Measurements from ENCODE around the gene CDH16.

CDH16 gene

GRCh38 chr16:66921729-66922450 is 3.2 kb upstream of the CDH16 start:
- Histone ChIP-seq H3K27me3 (ENCODE audit: control insufficient read depth in 2 of 2, insufficient read depth in 2 of 2, low read length in 2 of 2) (peaks cover 3 to 14% of the 10 kb centered on the region in 2 donors), H3K4me3 (ENCODE audit: low read length in 2 of 2) (no peak overlapping the region), H3K9ac (ENCODE audit: low read depth in 1 of 2, low read length in 2 of 2) (no peak overlapping the region), H3K27ac (ENCODE audit: low read depth in 2 of 2, low read length in 2 of 2) (no peak overlapping the region), H3K4me1 (ENCODE audit: control insufficient read depth in 2 of 2, insufficient read depth in 2 of 2, low read length in 2 of 2) (peaks cover 16 to 19% of the 10 kb centered on the region in 2 donors), H3K36me3 (ENCODE audit: control insufficient read depth in 2 of 2, insufficient read depth in 2 of 2, low read length in 2 of 2) (no peaks in the 10 kb centered on the region), H3K9me3 (ENCODE audit: control insufficient read depth in 2 of 2, low read length in 2 of 2) (no peaks in the 10 kb centered on the region)

GRCh38 chr16:66920924-66921680 is 2.4 kb upstream of the CDH16 start:
- no peak overlapping the region for H3K27ac ChIP-seq (ENCODE audit: low read depth in 2 of 2, low read length in 2 of 2)
- H3K4me3 ChIP-seq (ENCODE audit: low read length in 2 of 2), result no peak overlapping the region
- H3K9me3 ChIP-seq (ENCODE audit: control insufficient read depth in 2 of 2, low read length in 2 of 2), result no peaks in the 10 kb centered on the region
- no peaks in the 10 kb centered on the region for H3K36me3 ChIP-seq (ENCODE audit: control insufficient read depth in 2 of 2, insufficient read depth in 2 of 2, low read length in 2 of 2)
- H3K9ac ChIP-seq (ENCODE audit: low read depth in 1 of 2, low read length in 2 of 2), result no peak overlapping the region
- H3K4me1 ChIP-seq (ENCODE audit: control insufficient read depth in 2 of 2, insufficient read depth in 2 of 2, low read length in 2 of 2), result peaks cover 16 to 18% of the 10 kb centered on the region in 2 donors
- peaks cover 3 to 14% of the 10 kb centered on the region in 2 donors for H3K27me3 ChIP-seq (ENCODE audit: control insufficient read depth in 2 of 2, insufficient read depth in 2 of 2, low read length in 2 of 2)

GRCh38 chr16:66920299-66920590 is 1.6 kb upstream of the CDH16 start:
- H3K27me3 ChIP-seq (ENCODE audit: control insufficient read depth in 2 of 2, insufficient read depth in 2 of 2, low read length in 2 of 2), result peaks cover 2 to 13% of the 10 kb centered on the region in 2 donors
- H3K36me3 ChIP-seq (ENCODE audit: control insufficient read depth in 2 of 2, insufficient read depth in 2 of 2, low read length in 2 of 2), result no peaks in the 10 kb centered on the region
- H3K4me3 ChIP-seq (ENCODE audit: low read length in 2 of 2), result no peak overlapping the region
- H3K4me1 ChIP-seq (ENCODE audit: control insufficient read depth in 2 of 2, insufficient read depth in 2 of 2, low read length in 2 of 2), result peaks cover 12 to 16% of the 10 kb centered on the region in 2 donors
- H3K9ac ChIP-seq (ENCODE audit: low read depth in 1 of 2, low read length in 2 of 2), result no peak overlapping the region
- H3K9me3 ChIP-seq (ENCODE audit: control insufficient read depth in 2 of 2, low read length in 2 of 2), result no peaks in the 10 kb centered on the region
- no peak overlapping the region for H3K27ac ChIP-seq (ENCODE audit: low read depth in 2 of 2, low read length in 2 of 2)

GRCh38 chr16:66919569-66920298 is 1.0 kb upstream of the CDH16 start:
- Histone ChIP-seq H3K9me3 (ENCODE audit: control insufficient read depth in 2 of 2, low read length in 2 of 2) (no peaks in the 10 kb centered on the region), H3K36me3 (ENCODE audit: control insufficient read depth in 2 of 2, insufficient read depth in 2 of 2, low read length in 2 of 2) (no peaks in the 10 kb centered on the region), H3K27me3 (ENCODE audit: control insufficient read depth in 2 of 2, insufficient read depth in 2 of 2, low read length in 2 of 2) (peaks cover 2 to 11% of the 10 kb centered on the region in 2 donors), H3K4me1 (ENCODE audit: control insufficient read depth in 2 of 2, insufficient read depth in 2 of 2, low read length in 2 of 2) (peaks cover 12 to 15% of the 10 kb centered on the region in 2 donors), H3K9ac (ENCODE audit: low read depth in 1 of 2, low read length in 2 of 2) (no peak overlapping the region), H3K27ac (ENCODE audit: low read depth in 2 of 2, low read length in 2 of 2) (no peak overlapping the region), H3K4me3 (ENCODE audit: low read length in 2 of 2) (no peak overlapping the region)

- H3K27me3 ChIP-seq (ENCODE audit: control insufficient read depth in 2 of 2, insufficient read depth in 2 of 2, low read length in 2 of 2), result peaks cover 0 to 3% of the 10 kb centered on the region in 2 donors
Measured at GRCh38 chr16:66918355-66918754, 330 bp downstream of the CDH16 start.

GRCh38 chr16:66917741-66918140 is 944 bp downstream of the CDH16 start:
- Histone ChIP-seq H3K36me3 (ENCODE audit: control insufficient read depth in 2 of 2, insufficient read depth in 2 of 2, low read length in 2 of 2) (no peaks in the 10 kb centered on the region), H3K4me1 (ENCODE audit: control insufficient read depth in 2 of 2, insufficient read depth in 2 of 2, low read length in 2 of 2) (peaks cover 2 to 6% of the 10 kb centered on the region in 2 donors), H3K4me3 (ENCODE audit: low read length in 2 of 2) (no peak overlapping the region), H3K27ac (ENCODE audit: low read depth in 2 of 2, low read length in 2 of 2) (no peak overlapping the region), H3K9me3 (ENCODE audit: control insufficient read depth in 2 of 2, low read length in 2 of 2) (no peaks in the 10 kb centered on the region), H3K27me3 (ENCODE audit: control insufficient read depth in 2 of 2, insufficient read depth in 2 of 2, low read length in 2 of 2) (no peaks in the 10 kb centered on the region), H3K9ac (ENCODE audit: low read depth in 1 of 2, low read length in 2 of 2) (no peak overlapping the region)

More at GRCh38 chr16:66918355-66918754, 330 bp downstream of the CDH16 start:
- H3K4me3 ChIP-seq (ENCODE audit: low read length in 2 of 2), result no peak overlapping the region
- H3K27ac ChIP-seq (ENCODE audit: low read depth in 2 of 2, low read length in 2 of 2), result no peak overlapping the region
- no peaks in the 10 kb centered on the region for H3K36me3 ChIP-seq (ENCODE audit: control insufficient read depth in 2 of 2, insufficient read depth in 2 of 2, low read length in 2 of 2)
- no peaks in the 10 kb centered on the region for H3K9me3 ChIP-seq (ENCODE audit: control insufficient read depth in 2 of 2, low read length in 2 of 2)
- peaks cover 3 to 6% of the 10 kb centered on the region in 2 donors for H3K4me1 ChIP-seq (ENCODE audit: control insufficient read depth in 2 of 2, insufficient read depth in 2 of 2, low read length in 2 of 2)
- H3K9ac ChIP-seq (ENCODE audit: low read depth in 1 of 2, low read length in 2 of 2), result no peak overlapping the region

DNA sequence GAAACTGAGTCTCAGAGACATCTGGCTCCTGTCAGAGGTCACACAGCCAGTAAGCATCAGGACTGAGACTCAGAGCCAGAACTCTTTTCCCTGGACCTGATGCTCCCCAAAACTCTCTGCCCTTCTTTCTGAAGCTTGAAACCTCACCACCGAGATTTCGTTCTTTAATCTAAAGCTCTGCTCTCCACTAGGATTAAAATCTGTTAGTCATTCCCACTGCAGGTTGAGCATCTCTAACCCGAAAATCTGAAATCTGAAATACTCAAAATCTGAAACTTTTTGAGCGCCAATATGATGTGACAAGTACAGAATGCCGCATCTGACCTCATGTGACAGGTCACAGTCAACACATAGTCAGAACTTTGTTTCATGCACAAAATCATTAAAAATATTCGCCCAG is 2.2 kb downstream of the CDH16 start:
- Histone ChIP-seq H3K36me3 (ENCODE audit: control insufficient read depth in 2 of 2, insufficient read depth in 2 of 2, low read length in 2 of 2) (no peaks in the 10 kb centered on the region), H3K4me3 (ENCODE audit: low read length in 2 of 2) (no peak overlapping the region), H3K9me3 (ENCODE audit: control insufficient read depth in 2 of 2, low read length in 2 of 2) (no peaks in the 10 kb centered on the region), H3K4me1 (ENCODE audit: control insufficient read depth in 2 of 2, insufficient read depth in 2 of 2, low read length in 2 of 2) (peaks cover 0 to 2% of the 10 kb centered on the region in 2 donors), H3K27ac (ENCODE audit: low read depth in 2 of 2, low read length in 2 of 2) (no peak overlapping the region), H3K27me3 (ENCODE audit: control insufficient read depth in 2 of 2, insufficient read depth in 2 of 2, low read length in 2 of 2) (no peaks in the 10 kb centered on the region), H3K9ac (ENCODE audit: low read depth in 1 of 2, low read length in 2 of 2) (no peak overlapping the region)

DNA sequence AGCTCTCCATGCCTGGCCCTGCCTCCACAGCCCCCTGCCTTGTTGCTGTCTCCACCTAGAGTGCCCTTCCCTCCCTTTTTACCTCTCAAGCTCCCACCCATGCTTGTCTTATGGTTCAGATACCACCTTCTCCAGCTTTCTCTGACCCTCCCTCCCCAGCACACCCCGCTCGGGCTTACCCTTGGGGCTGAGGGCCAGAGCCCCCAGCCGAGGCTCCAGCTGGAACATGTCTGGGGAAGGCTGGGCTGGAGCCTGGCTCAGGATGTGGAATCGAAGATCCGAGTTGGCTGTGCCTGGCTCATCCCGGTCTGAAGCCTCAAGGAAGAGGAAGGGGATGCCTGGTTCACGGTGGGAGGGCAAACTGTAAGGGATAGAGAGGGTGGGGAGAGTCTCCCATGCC is 3.6 kb downstream of the CDH16 start:
- no peaks in the 10 kb centered on the region for H3K36me3 ChIP-seq (ENCODE audit: control insufficient read depth in 2 of 2, insufficient read depth in 2 of 2, low read length in 2 of 2)
- no peak overlapping the region for H3K27ac ChIP-seq (ENCODE audit: low read depth in 2 of 2, low read length in 2 of 2)
- no peaks in the 10 kb centered on the region for H3K27me3 ChIP-seq (ENCODE audit: control insufficient read depth in 2 of 2, insufficient read depth in 2 of 2, low read length in 2 of 2)
- no peaks in the 10 kb centered on the region for H3K9me3 ChIP-seq (ENCODE audit: control insufficient read depth in 2 of 2, low read length in 2 of 2)
- no peak overlapping the region for H3K4me3 ChIP-seq (ENCODE audit: low read length in 2 of 2)
- H3K9ac ChIP-seq (ENCODE audit: low read depth in 1 of 2, low read length in 2 of 2), result no peak overlapping the region
- H3K4me1 ChIP-seq (ENCODE audit: control insufficient read depth in 2 of 2, insufficient read depth in 2 of 2, low read length in 2 of 2), result peaks cover 0 to 2% of the 10 kb centered on the region in 2 donors

DNA sequence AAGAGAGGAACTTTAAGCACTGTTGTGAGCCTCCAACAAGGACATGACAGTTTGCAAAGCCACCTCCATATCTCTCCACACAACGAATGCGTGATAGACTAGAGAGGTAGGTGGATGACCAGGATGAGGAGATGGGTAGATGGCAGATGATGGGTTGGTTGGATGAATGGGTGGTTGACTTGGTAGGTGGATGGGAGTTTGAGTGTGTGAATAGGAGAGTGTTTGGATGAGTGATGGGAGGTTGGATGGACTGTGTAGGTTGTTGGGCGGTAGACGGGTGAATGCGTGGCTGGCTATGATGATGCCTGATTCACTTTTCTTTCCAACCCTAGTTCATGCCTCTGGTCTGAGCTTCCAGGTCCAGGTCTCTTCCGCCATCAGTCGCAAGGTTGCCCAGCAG is 4.1 kb downstream of the CDH16 start:
- H3K4me3 ChIP-seq (ENCODE audit: low read length in 2 of 2), result no peak overlapping the region
- no peaks in the 10 kb centered on the region for H3K27me3 ChIP-seq (ENCODE audit: control insufficient read depth in 2 of 2, insufficient read depth in 2 of 2, low read length in 2 of 2)
- no peaks in the 10 kb centered on the region for H3K36me3 ChIP-seq (ENCODE audit: control insufficient read depth in 2 of 2, insufficient read depth in 2 of 2, low read length in 2 of 2)
- H3K27ac ChIP-seq (ENCODE audit: low read depth in 2 of 2, low read length in 2 of 2), result no peak overlapping the region
- peaks cover 0 to 2% of the 10 kb centered on the region in 2 donors for H3K4me1 ChIP-seq (ENCODE audit: control insufficient read depth in 2 of 2, insufficient read depth in 2 of 2, low read length in 2 of 2)
- H3K9ac ChIP-seq (ENCODE audit: low read depth in 1 of 2, low read length in 2 of 2), result no peak overlapping the region
- H3K9me3 ChIP-seq (ENCODE audit: control insufficient read depth in 2 of 2, low read length in 2 of 2), result no peaks in the 10 kb centered on the region

DNA sequence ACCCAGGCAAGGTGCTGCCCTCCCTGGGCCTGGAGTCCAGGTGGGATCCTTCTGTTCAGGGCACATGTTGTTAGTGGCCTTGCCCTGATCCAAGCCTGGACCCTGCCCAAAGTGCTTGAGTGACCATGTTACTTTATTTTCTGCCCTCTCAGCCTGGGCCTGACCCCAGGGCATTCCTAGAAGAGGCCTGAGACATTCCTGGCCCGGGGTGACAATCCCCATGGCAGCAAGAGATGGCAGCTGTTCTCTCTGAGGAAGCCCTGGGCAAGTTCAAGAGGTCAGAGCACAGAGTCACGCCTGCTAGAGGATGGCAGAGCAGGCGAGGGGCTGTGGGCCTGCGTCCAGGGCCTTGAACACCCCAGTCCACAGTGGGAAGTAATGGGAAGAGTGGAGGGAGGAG is 5.0 kb downstream of the CDH16 start:
- Histone ChIP-seq H3K27ac (ENCODE audit: low read depth in 2 of 2, low read length in 2 of 2) (no peak overlapping the region), H3K9me3 (ENCODE audit: control insufficient read depth in 2 of 2, low read length in 2 of 2) (no peaks in the 10 kb centered on the region), H3K4me3 (ENCODE audit: low read length in 2 of 2) (no peak overlapping the region), H3K36me3 (ENCODE audit: control insufficient read depth in 2 of 2, insufficient read depth in 2 of 2, low read length in 2 of 2) (no peaks in the 10 kb centered on the region), H3K27me3 (ENCODE audit: control insufficient read depth in 2 of 2, insufficient read depth in 2 of 2, low read length in 2 of 2) (no peaks in the 10 kb centered on the region), H3K4me1 (ENCODE audit: control insufficient read depth in 2 of 2, insufficient read depth in 2 of 2, low read length in 2 of 2) (no peaks in the 10 kb centered on the region), H3K9ac (ENCODE audit: low read depth in 1 of 2, low read length in 2 of 2) (no peak overlapping the region)
